HepG2 (cell line): ENCODE results near the gene PYCARD. TPM values are rescaled to one million over a fixed set of nuclear protein-coding genes. Genes with fewer than 3 reads are reported as not detected.

Experiments used
- ATAC-seq: fragments of 200-7000 bp; cut with Tn5 transposase; 3 replicates; pipeline ENCODE4 v1.9.1; 2020; ENCODE audit warnings: mild to moderate bottlenecking, moderate library complexity
- BruUV-seq: library from RNA; stranded (reverse); fragments of 400-500 nt; replicated peaks from 2 replicates; lab custom pipeline; 2021; lab: Mats Ljungman, UMichigan
- CTCF ChIA-PET: fragments of 300-600 bp; formaldehyde crosslinking; extraction: SDS; loops from one replicate; lab custom pipeline; 2021; ENCODE audit warnings: low total read pairs, inconsistent platforms, low intra/inter-chr PET ratio; lab: Yijun Ruan, JAX
- POLR2A ChIA-PET: fragments of 350-600 bp; sonication (Branson Sonifier 250); formaldehyde crosslinking; loops from one replicate; lab custom pipeline; 2020; ENCODE audit warnings: antibody characterized with exemption, inconsistent platforms; lab: Yijun Ruan, JAX
- DNase-seq: peaks from one replicate; pipeline ENCODE4 v3.0.0-alpha.2; 2015; ENCODE audit warnings: low spot score
- FAIRE-seq: peaks from 3 replicates; lab custom pipeline; 2011; peaks lifted over from hg19 to GRCh38; lab: Jason Lieb, UNC
- H2AFZ ChIP-seq: one replicate; pipeline ENCODE4 v1.6.1; 2011; ENCODE audit warnings: low read length, inconsistent platforms
- H3K27ac ChIP-seq: fragments of 300-600 bp; 3 replicates; pipeline ENCODE4 v1.8.0; 2011; ENCODE audit warnings: mixed run types, mild to moderate bottlenecking, mixed read lengths, low read length, inconsistent platforms; ENCODE audit not compliant: insufficient read depth; ENCODE audit errors: extremely low read length
- H3K27me3 ChIP-seq, 2 experiments: fragments of 200-600 bp in 1 of 2; 2 replicates in 1 of 2; 3 replicates in 1 of 2; pipeline versions ENCODE4 v1.6.0 to v1.8.0; 2011; ENCODE audit warnings: low read length in 2 of 2, mild to moderate bottlenecking in 2 of 2, moderate library complexity in 2 of 2, inconsistent platforms in 1 of 2; ENCODE audit not compliant: insufficient read depth in 2 of 2, control insufficient read depth in 1 of 2
- H3K36me3 ChIP-seq, 2 experiments: fragments of 200-600 bp in 1 of 2; replicated peaks in 1 of 2; 2 replicates in 1 of 2; 3 replicates in 1 of 2; pipeline versions ENCODE4 v1.5.1 to v1.8.0; 2011; ENCODE audit warnings: low read length in 2 of 2, inconsistent platforms in 1 of 2; ENCODE audit not compliant: insufficient read depth in 2 of 2, control insufficient read depth in 1 of 2
- H3K4me1 ChIP-seq: 2 replicates; pipeline ENCODE4 v1.5.1; 2012; ENCODE audit warnings: low read length, inconsistent platforms; ENCODE audit not compliant: insufficient read depth
- H3K4me2 ChIP-seq: 2 replicates; pipeline ENCODE4 v1.6.0; 2011; ENCODE audit warnings: low read depth, low read length, inconsistent platforms
- H3K4me3 ChIP-seq, 3 experiments: fragments of 200-600 bp in 1 of 3; sonication (generic), shearing (Covaris generic) in 1 of 3; replicated peaks in 1 of 3; 2 replicates each; pipeline ENCODE4 v1.5.1; 2011 to 2016; ENCODE audit warnings: low read length in 3 of 3, inconsistent platforms in 2 of 3, low read depth in 2 of 3, mild to moderate bottlenecking in 2 of 3, control low read depth in 1 of 3, mixed read lengths in 1 of 3; ENCODE audit not compliant: insufficient read depth in 1 of 3
- H3K79me2 ChIP-seq: one replicate; pipeline ENCODE4 v1.6.1; 2011; ENCODE audit warnings: low read length, inconsistent platforms; ENCODE audit not compliant: insufficient read depth
- H3K9ac ChIP-seq: 2 replicates; pipeline ENCODE4 v1.6.0; 2011; ENCODE audit warnings: mild to moderate bottlenecking, low read depth, low read length, inconsistent platforms; ENCODE audit not compliant: insufficient read depth
- H3K9me3 ChIP-seq: 2 replicates; pipeline ENCODE4 v1.5.1; 2012; ENCODE audit warnings: mild to moderate bottlenecking, low read length
- H4K20me1 ChIP-seq: 2 replicates; pipeline ENCODE4 v1.6.0; 2011; ENCODE audit warnings: inconsistent platforms, mild to moderate bottlenecking, low read length, moderate library complexity; ENCODE audit not compliant: insufficient read depth
- AGO1 ChIP-seq: fragments of 200-400 bp; formaldehyde crosslinking; IDR thresholded peaks from 2 replicates; pipeline ENCODE4 v1.6.1; 2017; ENCODE audit warnings: mild to moderate bottlenecking, low read depth, low read length, moderate library complexity; ENCODE audit not compliant: poor library complexity, severe bottlenecking
- AGO2 ChIP-seq: fragments of 200-400 bp; formaldehyde crosslinking; optimal IDR thresholded peaks from 2 replicates; pipeline ENCODE3; 2017; ENCODE audit warnings: mild to moderate bottlenecking, low read depth, low read length, moderate library complexity
- ELF4 ChIP-seq: sonication (generic); formaldehyde crosslinking; IDR thresholded peaks from 2 replicates; pipeline ENCODE4 v1.5.0; 2020; ENCODE audit warnings: missing genetic modification reagents, mild to moderate bottlenecking, moderate library complexity, borderline replicate concordance
- GATAD1 ChIP-seq: IDR thresholded peaks from 2 replicates; pipeline ENCODE4 v1.6.1; 2016; ENCODE audit warnings: missing genetic modification reagents, missing compliant biosample characterization
- MED1 ChIP-seq: sonication (generic); formaldehyde crosslinking; IDR thresholded peaks from 2 replicates; pipeline ENCODE4 v1.4.0; 2020; ENCODE audit warnings: missing genetic modification reagents
- MTF2 ChIP-seq: sonication (generic); formaldehyde crosslinking; IDR thresholded peaks from 2 replicates; pipeline ENCODE4 v1.5.0; 2020; ENCODE audit warnings: missing genetic modification reagents, borderline replicate concordance
- POLR2A ChIP-seq, 2 experiments: IDR thresholded peaks; 2 replicates each; pipeline ENCODE4 v1.6.1; 2011; ENCODE audit warnings: low read depth in 2 of 2, low read length in 2 of 2, mild to moderate bottlenecking in 1 of 2, moderate library complexity in 1 of 2; ENCODE audit not compliant: insufficient read depth in 1 of 2
- POLR2AphosphoS5 ChIP-seq: IDR thresholded peaks from 2 replicates; pipeline ENCODE4 v1.6.1; 2012; ENCODE audit warnings: low read depth, low read length
- POLR2G ChIP-seq: fragments of 200-400 bp; formaldehyde crosslinking; IDR thresholded peaks from 2 replicates; pipeline ENCODE4 v1.6.1; 2018; ENCODE audit warnings: mild to moderate bottlenecking, low read depth, low read length, moderate library complexity
- RBFOX2 ChIP-seq: fragments of 200-400 bp; formaldehyde crosslinking; IDR thresholded peaks from 2 replicates; pipeline ENCODE4 v1.6.1; 2017; ENCODE audit warnings: low read depth, mild to moderate bottlenecking, low read length
- RBM22 ChIP-seq: fragments of 200-400 bp; formaldehyde crosslinking; optimal IDR thresholded peaks from 2 replicates; pipeline ENCODE3; 2017; ENCODE audit warnings: mild to moderate bottlenecking, low read length, moderate library complexity
- SALL1 ChIP-seq: sonication (generic); formaldehyde crosslinking; IDR thresholded peaks from 2 replicates; pipeline ENCODE4 v1.8.0; 2022; ENCODE audit warnings: mild to moderate bottlenecking, missing genetic modification reagents
- SIN3B ChIP-seq: fragments of 150-350 bp; IDR thresholded peaks from 2 replicates; pipeline ENCODE4 v1.6.1; 2014; ENCODE audit warnings: low read length
- SMYD3 ChIP-seq: sonication (generic); formaldehyde crosslinking; IDR thresholded peaks from 2 replicates; pipeline ENCODE4 v1.8.1; 2023; ENCODE audit warnings: mild to moderate bottlenecking, missing genetic modification reagents
- ZNF207 ChIP-seq: fragments of 450-650 bp; IDR thresholded peaks from 2 replicates; pipeline ENCODE4 v1.6.1; 2016; ENCODE audit warnings: antibody characterized with exemption, borderline replicate concordance
- ZNF337 ChIP-seq: sonication (generic); formaldehyde crosslinking; IDR thresholded peaks from 2 replicates; pipeline ENCODE4 v1.5.1; 2020; ENCODE audit warnings: missing genetic modification reagents, low read depth, mild to moderate bottlenecking, borderline replicate concordance
- ZNF501 ChIP-seq: sonication (generic); formaldehyde crosslinking; IDR thresholded peaks from 2 replicates; pipeline ENCODE4 v1.5.1; 2020; ENCODE audit warnings: mild to moderate bottlenecking, moderate library complexity, missing genetic modification reagents
- ZNF775 ChIP-seq: sonication (generic); formaldehyde crosslinking; IDR thresholded peaks from 2 replicates; pipeline ENCODE4 v1.4.0; 2020; ENCODE audit warnings: missing genetic modification reagents, mild to moderate bottlenecking, moderate library complexity, borderline replicate concordance
- ZNF777 ChIP-seq: sonication (generic); formaldehyde crosslinking; IDR thresholded peaks from 2 replicates; pipeline ENCODE4 v1.4.0; 2020; ENCODE audit warnings: missing genetic modification reagents
- WGBS: methylation state at CpG from one replicate; pipeline ENCODE4 v1.1.6; 2017; ENCODE audit warnings: low lambda C conversion rate; 5-methylcytosine and 5-hydroxymethylcytosine counted together
- in situ Hi-C: cut with HindIII; loops from 2 replicates; pipeline ENCODE4 v1.10.0; 2017; ENCODE audit warnings: low pct_unique_long_range_greater_than_20kb; ENCODE audit not compliant: extremely low pct_ligation_motif_present
- intact Hi-C: fragments of 100-400 bp; cut with micrococcal nuclease; formaldehyde crosslinking; loops from one replicate; pipeline ENCODE4 v1.10.0; 2022; ENCODE audit not compliant: unreplicated experiment
- polyA plus RNA-seq, 8 experiments: library from polyadenylated mRNA; depleted of rRNA in 3 of 8; stranded (reverse) in 7 of 8; unstranded in 1 of 8; fragments of >200 nt; fragmentation: Illumina TruSeq in 4 of 8; extraction: Trizol in 4 of 8; gene quantifications; 2 replicates each; pipeline versions ENCODE4 v1.2.1 to v1.2.3, GENCODE V29; 2011 to 2016; ENCODE audit warnings: low read depth in 4 of 8, missing spikeins in 1 of 8, mixed read lengths in 1 of 8; ENCODE audit not compliant: insufficient read depth in 1 of 8
- total RNA-seq, 5 experiments: library from RNA; depleted of rRNA; stranded (reverse); fragments of >200 nt; fragmentation: Illumina TruSeq; extraction: Trizol; gene quantifications; 2 replicates each; pipeline ENCODE4 v1.2.3, GENCODE V29; 2016; ENCODE audit warnings: low read depth in 1 of 5

PYCARD gene
- total and polyA plus RNA-seq, 2 of the 13 experiments (the other 11 are each of a cell fraction or from before 2014, with no cell fraction given), result 4.8 to 9.2 TPM

- TF ChIP-seq MTF2 (CRISPR knock-in tag) (0 out of 2 replicates have a peak, but pooled peaks have one; percentile 40), ZNF775 (CRISPR knock-in tag) (no peak), ZNF207 (no peak), ZNF501 (CRISPR knock-in tag) (no peak)
Observed at GRCh38 chr16:31184888-31185287, 17.7 kb downstream of the PYCARD start (continued).

GRCh38 chr16:31183432-31184428 lies 18.8 kb downstream of the PYCARD start:
- intact Hi-C loops (no loop called here), in situ Hi-C loops (no loop called here)
- peak; percentile 54; the same call in 1 of the 2 replicates for TF ChIP-seq POLR2G
- TF ChIP-seq SIN3B, result no peak
- no peak for TF ChIP-seq ZNF337 (CRISPR knock-in tag)
- TF ChIP-seq ELF4 (CRISPR knock-in tag), result no peak
- peak; percentile 57 for TF ChIP-seq RBFOX2
- TF ChIP-seq RBM22, result peak; percentile 94
- TF ChIP-seq AGO1, result no peak
- TF ChIP-seq SALL1 (CRISPR knock-in tag), result 0 out of 2 replicates have a peak, but pooled peaks have one; percentile 12
- TF ChIP-seq GATAD1 (CRISPR knock-in tag), result no peak
- TF ChIP-seq POLR2AphosphoS5, result peak; percentile 17; the same call in 1 of the 2 replicates
- TF ChIP-seq MED1, result 0 out of 2 replicates have a peak, but pooled peaks have one; percentile 20
- peak; percentile 64 for TF ChIP-seq AGO2
- peak; percentile 31 to 58; a peak in 3 of 4 replicates for TF ChIP-seq POLR2A (IDR thresholded peaks at IDR 0.05; ENCODE audit: insufficient read depth in 1 of 2, low read depth in 2 of 2, low read length in 2 of 2)
- TF ChIP-seq SMYD3 (CRISPR knock-in tag), result no peak
- 0 out of 2 replicates have a peak, but pooled peaks have one; percentile 35 for TF ChIP-seq ZNF777 (CRISPR knock-in tag)
- Histone ChIP-seq H3K9me3 (no peaks in the 10 kb centered on the region), H3K36me3 (peaks cover 39 to 69% of the 10 kb centered on the region in 2 experiments), H3K27ac (peak overlapping the region; percentile 7), H3K4me2 (peak overlapping the region; percentile 90), H4K20me1 (peaks cover 81% of the 10 kb centered on the region), H3K4me1 (peaks cover 51% of the 10 kb centered on the region), H3K27me3 (no peaks in the 10 kb centered on the region; a peak in 1 of 5 replicates), H3K4me3 (peak overlapping the region in 2 of 3 experiments; percentile 90 to 93; a peak in 2 of 6 replicates), H3K79me2 (peaks cover 71% of the 10 kb centered on the region), H3K9ac (no peak overlapping the region), H2AFZ (no peak overlapping the region)
- DNase-seq, result no peak
- CTCF ChIA-PET, result no interaction called here
- FAIRE-seq, result no peak
- 92% methylated on average over 10 of the region's 10 CpGs for WGBS
- no peak for ATAC-seq
- no TSS peak for BruUV-seq
- POLR2A ChIA-PET, result interaction anchor here (0.5 to 1.6 kb wide), 8 partner anchors 8 to 43 kb away, joined by 3 to 7 read pairs (median 4); no protein-coding TSS in a partner anchor
